Measurements from ENCODE around the gene SVIL. TPM values are rescaled to one million over a fixed set of nuclear protein-coding genes. Genes with fewer than 3 reads are reported as not detected.
"Not testable (repeated sequence)": the region's sequence is repeated elsewhere in the genome, so short reads cannot be mapped to it uniquely, and the experiment has no call there.

SVIL gene
- polyA plus RNA-seq, 1 donor (not counting 4 experiments of a cell fraction or from before 2014, with no cell fraction given) = 16.2 TPM

GRCh38 chr10:29539412-29539811, 95.4 kb downstream of the SVIL start:
- Histone ChIP-seq H3K4me1 (ENCODE audit: control insufficient read depth, extremely low read depth, insufficient read depth, low read length) (no peaks in the 10 kb centered on the region), H3K4me2 (ENCODE audit: control insufficient read depth, extremely low read depth, insufficient read depth, low read depth, low read length) (no peak overlapping the region), H3K9me1 (ENCODE audit: control insufficient read depth, extremely low read depth, insufficient read depth, low read length) (no peaks in the 10 kb centered on the region), H3K27me3 (ENCODE audit: control insufficient read depth, extremely low read depth, insufficient read depth, low read length) (no peaks in the 10 kb centered on the region), H4K20me1 (ENCODE audit: control insufficient read depth, extremely low read depth, insufficient read depth, low read length) (no peaks in the 10 kb centered on the region), H2AFZ (ENCODE audit: control insufficient read depth, low read length) (no peak overlapping the region), H3K79me2 (ENCODE audit: control insufficient read depth, insufficient read depth, low read length) (no peaks in the 10 kb centered on the region), H3K27ac (ENCODE audit: control insufficient read depth, insufficient read depth, low read length) (no peak overlapping the region), H3K9me3 (ENCODE audit: control insufficient read depth, low read depth, low read length) (no peaks in the 10 kb centered on the region), H3K9ac (ENCODE audit: control insufficient read depth, extremely low read depth, insufficient read depth, low read length) (no peak overlapping the region), H3K36me3 (ENCODE audit: control insufficient read depth in 2 of 2, extremely low read depth in 1 of 2, insufficient read depth in 2 of 2, low read length in 2 of 2) (peaks cover 0 to 8% of the 10 kb centered on the region in 2 experiments), H3K4me3 (ENCODE audit: control insufficient read depth in 2 of 3, extremely low read depth in 1 of 3, insufficient read depth in 2 of 3, low read depth in 1 of 3, low read length in 3 of 3) (no peak overlapping the region)
- no peak for DNase-seq (ENCODE audit: low read depth, low spot score)
- TF ChIP-seq CTCF (optimal IDR thresholded peaks at IDR 0.05 in 1 of 3, IDR thresholded peaks at IDR 0.05 in 1 of 3, conservative IDR thresholded peaks at IDR 0.05 in 1 of 3; ENCODE audit: extremely low read depth in 1 of 3, insufficient read depth in 2 of 3, low read length in 3 of 3) (no peak), EZH2 (IDR thresholded peaks at IDR 0.05; ENCODE audit: low read length) (no peak)
- dilution Hi-C loops (cut with MboI; ENCODE audit: extremely low pct_ligation_motif_present, low sequenced_read_pairs) = no loop called here
- FAIRE-seq = no peak

GRCh38 chr10:29537799-29538198, 97.0 kb downstream of the SVIL start:
- Histone ChIP-seq H3K4me1 (ENCODE audit: control insufficient read depth, extremely low read depth, insufficient read depth, low read length) (no peaks in the 10 kb centered on the region), H3K4me2 (ENCODE audit: control insufficient read depth, extremely low read depth, insufficient read depth, low read depth, low read length) (no peak overlapping the region), H4K20me1 (ENCODE audit: control insufficient read depth, extremely low read depth, insufficient read depth, low read length) (no peaks in the 10 kb centered on the region), H2AFZ (ENCODE audit: control insufficient read depth, low read length) (no peak overlapping the region), H3K9me3 (ENCODE audit: control insufficient read depth, low read depth, low read length) (no peaks in the 10 kb centered on the region), H3K36me3 (ENCODE audit: control insufficient read depth in 2 of 2, extremely low read depth in 1 of 2, insufficient read depth in 2 of 2, low read length in 2 of 2) (peaks cover 0 to 9% of the 10 kb centered on the region in 2 experiments), H3K27ac (ENCODE audit: control insufficient read depth, insufficient read depth, low read length) (no peak overlapping the region), H3K9ac (ENCODE audit: control insufficient read depth, extremely low read depth, insufficient read depth, low read length) (no peak overlapping the region), H3K9me1 (ENCODE audit: control insufficient read depth, extremely low read depth, insufficient read depth, low read length) (no peaks in the 10 kb centered on the region), H3K27me3 (ENCODE audit: control insufficient read depth, extremely low read depth, insufficient read depth, low read length) (no peaks in the 10 kb centered on the region), H3K79me2 (ENCODE audit: control insufficient read depth, insufficient read depth, low read length) (no peaks in the 10 kb centered on the region), H3K4me3 (ENCODE audit: control insufficient read depth in 2 of 3, extremely low read depth in 1 of 3, insufficient read depth in 2 of 3, low read depth in 1 of 3, low read length in 3 of 3) (no peak overlapping the region)
- FAIRE-seq (no peak), DNase-seq (ENCODE audit: low read depth, low spot score) (no peak)
- TF ChIP-seq CTCF (optimal IDR thresholded peaks at IDR 0.05 in 1 of 3, IDR thresholded peaks at IDR 0.05 in 1 of 3, conservative IDR thresholded peaks at IDR 0.05 in 1 of 3; ENCODE audit: extremely low read depth in 1 of 3, insufficient read depth in 2 of 3, low read length in 3 of 3) (no peak), EZH2 (IDR thresholded peaks at IDR 0.05; ENCODE audit: low read length) (no peak)
- dilution Hi-C loops (cut with MboI; ENCODE audit: extremely low pct_ligation_motif_present, low sequenced_read_pairs) = no loop called here

- H3K9me3 ChIP-seq (ENCODE audit: control insufficient read depth, low read depth, low read length); DNase-seq (ENCODE audit: low read depth, low spot score); H3K4me2 ChIP-seq (ENCODE audit: control insufficient read depth, extremely low read depth, insufficient read depth, low read depth, low read length); H2AFZ ChIP-seq (ENCODE audit: control insufficient read depth, low read length); H3K79me2 ChIP-seq (ENCODE audit: control insufficient read depth, insufficient read depth, low read length); H4K20me1 ChIP-seq (ENCODE audit: control insufficient read depth, extremely low read depth, insufficient read depth, low read length); H3K9me1 ChIP-seq (ENCODE audit: control insufficient read depth, extremely low read depth, insufficient read depth, low read length); H3K27ac ChIP-seq (ENCODE audit: control insufficient read depth, insufficient read depth, low read length); H3K4me1 ChIP-seq (ENCODE audit: control insufficient read depth, extremely low read depth, insufficient read depth, low read length); FAIRE-seq; H3K4me3 ChIP-seq (ENCODE audit: control insufficient read depth in 2 of 3, extremely low read depth in 1 of 3, insufficient read depth in 2 of 3, low read depth in 1 of 3, low read length in 3 of 3); H3K9ac ChIP-seq (ENCODE audit: control insufficient read depth, extremely low read depth, insufficient read depth, low read length); H3K27me3 ChIP-seq (ENCODE audit: control insufficient read depth, extremely low read depth, insufficient read depth, low read length); dilution Hi-C loops (cut with MboI; ENCODE audit: extremely low pct_ligation_motif_present, low sequenced_read_pairs): not testable (repeated sequence)
- peaks cover 4 to 19% of the 10 kb centered on the region in 2 experiments for H3K36me3 ChIP-seq (ENCODE audit: control insufficient read depth in 2 of 2, extremely low read depth in 1 of 2, insufficient read depth in 2 of 2, low read length in 2 of 2)
These were observed 98.1 kb downstream of the SVIL start for GRCh38 chr10:29536691-29537090.

Data from keratinocyte (primary cell).